Measurements from ENCODE around the gene ATF1. TPM values are rescaled to one million over a fixed set of nuclear protein-coding genes. Genes with fewer than 3 reads are reported as not detected.

ATF1 gene
- total and polyA plus RNA-seq, 2 of the 8 experiments (the other 6 are each of a cell fraction or from before 2014, with no cell fraction given), result 23.2 to 41.8 TPM

DNA sequence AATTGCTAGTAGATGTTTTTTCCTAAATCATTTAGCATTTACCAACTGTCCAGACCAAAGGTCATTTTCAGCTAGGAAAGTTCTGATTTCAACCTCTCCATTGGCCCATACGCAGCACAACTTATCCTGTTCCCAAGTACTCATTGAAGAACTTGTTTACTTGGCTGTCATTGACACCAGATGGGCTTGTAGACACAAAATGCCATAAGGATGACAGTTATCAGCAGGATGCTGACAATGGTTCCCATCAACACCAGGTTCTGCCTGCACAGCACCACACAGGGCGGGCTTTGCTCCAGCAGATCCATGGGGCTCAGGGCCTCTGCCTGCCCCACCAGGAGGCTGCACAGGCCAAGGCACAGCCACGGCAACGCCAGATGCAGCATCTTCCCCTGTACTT is 42.3 kb downstream of the ATF1 start:
- WGBS, 2 experiments (ENCODE audit: extremely low coverage in 1 of 2, insufficient coverage in 1 of 2, insufficient read length in 1 of 2, insufficient replicate concordance in 2 of 2, low coverage in 1 of 2, low lambda C conversion rate in 2 of 2, missing lambda C conversion rate in 1 of 2), result 92% methylated on average over 4 of the region's 4 CpGs; no CpG with 5 or more reads in 1 of the 2 experiments
- H3K27ac ChIP-seq (ENCODE audit: low read depth, low read length), result no peak overlapping the region
- H3K4me2 ChIP-seq (ENCODE audit: insufficient read depth in 1 of 2, low read depth in 2 of 2, low read length in 2 of 2), result no peak overlapping the region
- H3K36me3 ChIP-seq (ENCODE audit: control insufficient read depth in 2 of 4, insufficient read depth in 4 of 4, low read length in 3 of 4), result peaks cover 0 to 12% (median 9%) of the 10 kb centered on the region in 4 experiments; a peak in 6 of 8 replicates
- H3K27me3 ChIP-seq (replicated peaks in 1 of 4; ENCODE audit: control insufficient read depth in 3 of 4, extremely low read depth in 1 of 4, insufficient read depth in 3 of 4, low read length in 3 of 4), result no peaks in the 10 kb centered on the region
- H3K9me3 ChIP-seq (ENCODE audit: insufficient read depth in 2 of 2, low read depth in 1 of 2, low read length in 1 of 2), result no peaks in the 10 kb centered on the region
- H2AFZ ChIP-seq (ENCODE audit: low read length), result no peak overlapping the region
- no peak overlapping the region for H3K56ac ChIP-seq (replicated peaks; ENCODE audit: insufficient read length, low read depth, low read length)
- H4K5ac ChIP-seq (ENCODE audit: insufficient read length, low read depth, low read length), result no peak overlapping the region
- DNase-seq (ENCODE audit: low read depth in 1 of 2, low spot score in 2 of 2) (no peak), FAIRE-seq (no peak)
- no peak overlapping the region for H3K9ac ChIP-seq (replicated peaks in 1 of 4; ENCODE audit: extremely low read depth in 1 of 4, low read depth in 3 of 4, low read length in 3 of 4)
- no peak overlapping the region for H2BK12ac ChIP-seq (ENCODE audit: low read depth, low read length)
- H2BK15ac ChIP-seq (ENCODE audit: low read length), result no peak overlapping the region
- H3K4me1 ChIP-seq (replicated peaks in 1 of 4; ENCODE audit: control insufficient read depth in 3 of 4, insufficient read depth in 4 of 4, low read length in 3 of 4), result no peaks in the 10 kb centered on the region
- ChIA-PET CTCF (ENCODE audit: partially characterized antibody) (no interaction called here), POLR2A (ENCODE audit: partially characterized antibody) (no interaction called here)
- no peak overlapping the region for H3K18ac ChIP-seq (ENCODE audit: extremely low read depth, low read length)
- no peak overlapping the region for H4K8ac ChIP-seq (ENCODE audit: extremely low read depth, insufficient read depth, low read length)
- no peak overlapping the region for H2BK120ac ChIP-seq (replicated peaks; ENCODE audit: low read depth, low read length)
- no peak overlapping the region for H3K4ac ChIP-seq (replicated peaks; ENCODE audit: insufficient read length, low read depth, low read length)
- H3K14ac ChIP-seq (ENCODE audit: insufficient read length), result no peak overlapping the region
- H3K23me2 ChIP-seq (ENCODE audit: low read depth, low read length), result no peaks in the 10 kb centered on the region
- no peak overlapping the region for H2BK5ac ChIP-seq (ENCODE audit: low read depth, low read length)
- no peak overlapping the region for H3K4me3 ChIP-seq (ENCODE audit: extremely low read depth in 1 of 4, insufficient read depth in 2 of 4, low read depth in 3 of 4, low read length in 4 of 4)
- no peak overlapping the region for H2AK5ac ChIP-seq (ENCODE audit: low read depth, low read length)
- H3K79me1 ChIP-seq (ENCODE audit: low read depth, low read length), result no peaks in the 10 kb centered on the region
- H3K79me2 ChIP-seq (ENCODE audit: control insufficient read depth in 1 of 2, insufficient read depth in 2 of 2, low read length in 2 of 2), result no peaks in the 10 kb centered on the region
- no peaks in the 10 kb centered on the region for H4K20me1 ChIP-seq (replicated peaks in 1 of 2; ENCODE audit: control insufficient read depth in 1 of 2, insufficient read depth in 2 of 2, low read length in 2 of 2)
- H2BK20ac ChIP-seq (ENCODE audit: low read length), result no peak overlapping the region
- H3K23ac ChIP-seq (ENCODE audit: insufficient read length), result no peak overlapping the region
- no peak overlapping the region for H4K91ac ChIP-seq (replicated peaks; ENCODE audit: insufficient read length, low read length)
- TF ChIP-seq CHD1 (IDR thresholded peaks at IDR 0.05; ENCODE audit: low read depth, low read length) (no peak), YY1 (IDR thresholded peaks at IDR 0.05; ENCODE audit: low read depth, low read length) (no peak), KDM1A (IDR thresholded peaks at IDR 0.05; ENCODE audit: borderline replicate concordance, low read length) (no peak), POU5F1 (IDR thresholded peaks at IDR 0.05; ENCODE audit: low read depth, low read length) (no peak), CBX5 (IDR thresholded peaks at IDR 0.05; ENCODE audit: low read depth, low read length) (no peak), BCL11A (IDR thresholded peaks at IDR 0.05; ENCODE audit: low read depth in 2 of 2, low read length in 2 of 2) (no peak), BACH1 (IDR thresholded peaks at IDR 0.05; ENCODE audit: low read length) (no peak), TEAD4 (IDR thresholded peaks at IDR 0.05; ENCODE audit: low read depth, low read length) (no peak), TBP (IDR thresholded peaks at IDR 0.05; ENCODE audit: low read depth, low read length) (no peak), RFX5 (IDR thresholded peaks at IDR 0.05; ENCODE audit: borderline replicate concordance, low read depth, low read length) (no peak), SIRT6 (IDR thresholded peaks at IDR 0.05; ENCODE audit: low read length) (no peak), SP2 (IDR thresholded peaks at IDR 0.05; ENCODE audit: low read length) (no peak), HDAC2 (IDR thresholded peaks at IDR 0.05; ENCODE audit: borderline replicate concordance in 1 of 2, low read depth in 2 of 2, low read length in 2 of 2) (no peak), POLR2AphosphoS5 (IDR thresholded peaks at IDR 0.05; ENCODE audit: low read depth, low read length) (no peak), GABPA (IDR thresholded peaks at IDR 0.05; ENCODE audit: borderline replicate concordance, insufficient read depth, low read length) (no peak)
